Smooth muscle cell (in vitro differentiated cells): ENCODE data around the gene SURF2. TPM values are rescaled to one million over a fixed set of nuclear protein-coding genes. Genes with fewer than 3 reads are reported as not detected.

Experiments
- DNase-seq: peaks from one replicate; lab custom pipeline; 2025; ENCODE audit not compliant: unreplicated experiment; lab: John Stamatoyannopoulos, UW
- H2AFZ ChIP-seq: fragments of 200-600 bp; sonication (generic); 2 replicates; pipeline ENCODE4 v1.6.0; 2016; ENCODE audit warnings: antibody characterized with exemption, low read depth, mild to moderate bottlenecking
- H3F3A ChIP-seq: fragments of 200-600 bp; sonication (generic); 2 replicates; pipeline ENCODE4 v1.6.0; 2017; ENCODE audit warnings: antibody characterized with exemption, low read depth
- H3K27ac ChIP-seq: fragments of 200-600 bp; sonication (generic); 2 replicates; pipeline ENCODE4 v1.5.1; 2016; ENCODE audit warnings: low read depth, mild to moderate bottlenecking
- H3K27me3 ChIP-seq: fragments of 200-600 bp; sonication (generic); 2 replicates; pipeline ENCODE4 v1.6.1; 2016; ENCODE audit warnings: low read depth, mild to moderate bottlenecking
- H3K36me3 ChIP-seq: fragments of 200-600 bp; sonication (generic); 2 replicates; pipeline ENCODE4 v1.5.1; 2016; ENCODE audit warnings: low read depth
- H3K4me1 ChIP-seq: fragments of 200-600 bp; sonication (generic); 2 replicates; pipeline ENCODE4 v1.5.1; 2016; ENCODE audit warnings: low read depth
- H3K4me2 ChIP-seq: fragments of 200-600 bp; sonication (generic); 2 replicates; pipeline ENCODE4 v1.6.0; 2016; ENCODE audit warnings: mild to moderate bottlenecking
- H3K4me3 ChIP-seq: fragments of 200-600 bp; sonication (generic); 2 replicates; pipeline ENCODE4 v1.5.1; 2016; ENCODE audit warnings: mild to moderate bottlenecking
- H3K79me2 ChIP-seq: fragments of 200-600 bp; sonication (generic); 2 replicates; pipeline ENCODE4 v1.6.0; 2016; ENCODE audit warnings: low read depth, mild to moderate bottlenecking
- H3K9ac ChIP-seq: fragments of 200-600 bp; sonication (generic); 2 replicates; pipeline ENCODE4 v1.6.0; 2016; ENCODE audit warnings: low read depth
- H3K9me3 ChIP-seq: fragments of 200-600 bp; sonication (generic); replicated peaks from 2 replicates; pipeline ENCODE4 v1.5.1; 2016; ENCODE audit warnings: low read depth
- H4K20me1 ChIP-seq: fragments of 200-600 bp; sonication (generic); 2 replicates; pipeline ENCODE4 v1.6.0; 2016; ENCODE audit warnings: low read depth
- WGBS: methylation state at CpG from one replicate; pipeline ENCODE4 v1.1.7; 2016; ENCODE audit warnings: low lambda C conversion rate; 5-methylcytosine and 5-hydroxymethylcytosine counted together
- polyA plus RNA-seq: library from polyadenylated mRNA; unstranded; fragments of >200 nt; fragmentation: Nextera tagmentation; extraction: Ambion mirVana; gene quantifications from 2 replicates; pipeline ENCODE4 v1.2.1, GENCODE V29; 2016
- total RNA-seq: library from RNA; depleted of rRNA; stranded (reverse); fragments of >200 nt; gene quantifications from 2 replicates; pipeline ENCODE4 v1.2.3, GENCODE V29; 2014
- TF ChIP-seq, protein P1 (sequence below): fragments of 200-600 bp; sonication (generic); IDR thresholded peaks from 2 replicates; pipeline ENCODE4 v1.5.1; 2017; ENCODE audit warnings: borderline replicate concordance, mild to moderate bottlenecking, antibody characterized with exemption; ENCODE audit not compliant: insufficient read depth, poor library complexity, severe bottlenecking

Gene SURF2
- total and polyA plus RNA-seq, 2 experiments from 2014 or later = 11.4 to 21.4 TPM

DNA sequence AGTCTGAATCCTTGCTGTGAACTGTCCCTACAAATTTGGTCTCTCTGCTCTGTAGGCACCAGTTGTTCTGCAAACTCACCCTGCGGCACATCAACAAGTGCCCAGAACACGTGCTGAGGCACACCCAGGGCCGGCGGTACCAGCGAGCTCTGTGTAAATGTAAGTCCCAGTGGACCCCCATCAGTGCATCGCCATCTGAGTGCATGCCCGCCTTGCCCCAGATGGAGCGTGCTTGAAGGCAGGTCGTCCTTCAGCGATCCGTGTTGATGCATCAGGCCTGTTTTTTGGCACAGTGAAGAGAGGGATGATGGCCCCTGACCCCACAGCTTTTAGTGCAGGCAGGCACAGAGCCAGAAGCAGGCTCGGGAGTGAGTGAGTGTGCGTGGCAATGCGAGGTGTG lies 1.3 kb downstream of the SURF2 start:
- no peaks in the 10 kb centered on the region for H3K9me3 ChIP-seq
- peaks cover 4% of the 10 kb centered on the region for H3K36me3 ChIP-seq
- H3K4me3 ChIP-seq = no peak overlapping the region
- H3K27me3 ChIP-seq = no peaks in the 10 kb centered on the region
- TF ChIP-seq, protein P1, sequence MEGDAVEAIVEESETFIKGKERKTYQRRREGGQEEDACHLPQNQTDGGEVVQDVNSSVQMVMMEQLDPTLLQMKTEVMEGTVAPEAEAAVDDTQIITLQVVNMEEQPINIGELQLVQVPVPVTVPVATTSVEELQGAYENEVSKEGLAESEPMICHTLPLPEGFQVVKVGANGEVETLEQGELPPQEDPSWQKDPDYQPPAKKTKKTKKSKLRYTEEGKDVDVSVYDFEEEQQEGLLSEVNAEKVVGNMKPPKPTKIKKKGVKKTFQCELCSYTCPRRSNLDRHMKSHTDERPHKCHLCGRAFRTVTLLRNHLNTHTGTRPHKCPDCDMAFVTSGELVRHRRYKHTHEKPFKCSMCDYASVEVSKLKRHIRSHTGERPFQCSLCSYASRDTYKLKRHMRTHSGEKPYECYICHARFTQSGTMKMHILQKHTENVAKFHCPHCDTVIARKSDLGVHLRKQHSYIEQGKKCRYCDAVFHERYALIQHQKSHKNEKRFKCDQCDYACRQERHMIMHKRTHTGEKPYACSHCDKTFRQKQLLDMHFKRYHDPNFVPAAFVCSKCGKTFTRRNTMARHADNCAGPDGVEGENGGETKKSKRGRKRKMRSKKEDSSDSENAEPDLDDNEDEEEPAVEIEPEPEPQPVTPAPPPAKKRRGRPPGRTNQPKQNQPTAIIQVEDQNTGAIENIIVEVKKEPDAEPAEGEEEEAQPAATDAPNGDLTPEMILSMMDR = no peak
- H3K79me2 ChIP-seq = peaks cover 23% of the 10 kb centered on the region
- H3K4me1 ChIP-seq = peaks cover 12% of the 10 kb centered on the region
- no peak for DNase-seq
- H3K27ac ChIP-seq = no peak overlapping the region
- no peak overlapping the region for H3K9ac ChIP-seq
- peak overlapping the region; percentile 96 for H3K4me2 ChIP-seq
- H3F3A ChIP-seq = peaks cover 41% of the 10 kb centered on the region
- 95% methylated on average over 14 of the region's 14 CpGs for WGBS
- H2AFZ ChIP-seq = no peak overlapping the region
- peaks cover 65% of the 10 kb centered on the region for H4K20me1 ChIP-seq

DNA sequence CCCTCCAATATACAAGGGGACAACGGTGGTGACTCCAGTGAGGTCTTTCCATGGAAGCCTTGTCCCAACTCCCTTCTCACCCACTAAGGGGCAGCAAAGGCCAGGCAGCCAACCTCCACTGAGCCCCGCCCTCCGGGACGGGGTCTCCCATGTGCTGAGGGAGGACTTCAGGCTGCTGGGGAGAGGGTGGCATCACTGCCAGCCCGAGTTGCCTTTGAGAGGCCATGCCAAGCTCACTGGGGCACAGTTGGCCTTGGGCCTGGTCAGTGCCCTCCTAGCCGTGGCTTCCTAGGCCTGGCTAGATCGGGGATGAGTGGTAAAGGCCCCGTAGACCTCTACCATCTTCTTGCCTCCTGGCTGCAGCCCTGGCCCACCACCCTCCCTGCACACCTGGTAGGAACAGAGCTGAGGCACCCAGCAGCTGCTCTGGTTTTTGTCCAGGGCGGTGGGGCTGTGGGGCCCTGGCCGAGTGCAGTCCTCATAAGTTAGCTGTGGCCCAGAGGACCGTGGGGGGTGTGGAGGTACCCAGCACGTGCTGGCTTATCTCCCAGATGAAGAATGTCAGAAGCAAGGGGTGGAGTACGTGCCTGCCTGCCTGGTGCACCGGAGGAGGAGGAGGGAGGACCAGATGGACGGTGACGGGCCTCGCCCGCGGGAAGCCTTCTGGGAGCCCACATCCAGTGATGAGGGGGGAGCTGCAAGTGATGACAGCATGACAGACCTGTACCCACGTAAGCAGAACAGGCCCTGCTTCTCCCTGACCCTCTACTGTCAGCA lies 3.2 kb downstream of the SURF2 start:
- H4K20me1 ChIP-seq = peaks cover 79% of the 10 kb centered on the region
- WGBS = 81% methylated on average over 20 of the region's 20 CpGs
- no peaks in the 10 kb centered on the region for H3K27me3 ChIP-seq
- H3K4me2 ChIP-seq = no peak overlapping the region
- H3K4me3 ChIP-seq = no peak overlapping the region
- TF ChIP-seq, protein P1 = peak; percentile 15
- DNase-seq = no peak
- peaks cover 31% of the 10 kb centered on the region for H3F3A ChIP-seq
- peaks cover 12% of the 10 kb centered on the region for H3K4me1 ChIP-seq
- H2AFZ ChIP-seq = no peak overlapping the region
- peaks cover 26% of the 10 kb centered on the region for H3K79me2 ChIP-seq
- no peaks in the 10 kb centered on the region for H3K9me3 ChIP-seq
- peaks cover 4% of the 10 kb centered on the region for H3K36me3 ChIP-seq
- H3K27ac ChIP-seq = peak overlapping the region; percentile 55
- no peak overlapping the region for H3K9ac ChIP-seq

DNA sequence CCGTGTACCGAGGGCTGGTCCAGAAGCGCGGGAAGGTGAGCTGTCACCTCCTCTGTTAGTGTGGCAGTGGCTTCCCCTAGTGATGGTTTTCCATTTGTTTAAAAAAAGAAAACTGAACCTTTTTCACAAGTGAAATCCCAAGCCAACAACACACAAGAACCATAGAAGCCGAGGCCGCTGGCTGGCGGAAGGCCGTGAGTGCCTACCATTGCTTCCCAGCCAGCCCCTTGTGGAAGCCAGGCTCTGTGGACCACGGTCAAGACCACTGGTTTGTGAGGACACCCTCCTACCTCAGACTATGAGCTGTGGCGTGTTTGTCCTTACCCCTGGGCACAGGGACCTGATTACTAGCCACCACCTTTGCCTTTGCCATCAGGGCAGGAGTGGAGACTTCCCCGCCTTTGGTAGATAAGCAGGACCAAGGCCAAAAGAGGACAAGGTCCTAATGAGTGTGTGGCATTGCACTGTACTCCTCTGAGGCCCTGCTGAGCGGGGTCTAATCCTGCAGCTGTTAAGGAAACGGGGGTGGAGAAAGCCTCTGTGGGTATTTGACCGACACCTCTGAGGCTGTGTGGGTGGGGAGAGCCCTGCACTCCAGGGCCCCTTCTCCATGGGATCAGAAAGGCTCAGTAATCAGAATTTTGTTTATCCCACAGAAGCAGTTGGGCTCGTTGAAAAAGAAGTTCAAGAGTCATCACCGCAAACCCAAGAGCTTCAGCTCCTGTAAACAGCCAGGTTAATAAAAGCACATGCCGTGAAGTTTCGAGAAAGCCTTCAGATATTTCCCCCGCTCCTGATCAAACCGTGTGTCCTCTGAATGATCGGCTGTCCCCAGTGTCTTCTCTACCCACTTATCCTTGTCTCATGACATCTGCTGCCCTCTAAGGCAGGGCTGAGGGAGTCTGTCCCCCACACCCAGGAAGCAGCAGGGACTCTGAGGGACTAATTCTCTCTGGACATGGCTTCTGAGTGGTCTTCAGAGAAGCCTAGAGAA lies 4.3 kb downstream of the SURF2 start:
- Histone ChIP-seq H3K9me3 (no peaks in the 10 kb centered on the region), H3K79me2 (peaks cover 22% of the 10 kb centered on the region), H3K4me3 (no peak overlapping the region), H3K4me1 (peaks cover 5% of the 10 kb centered on the region), H3K9ac (no peak overlapping the region), H2AFZ (no peak overlapping the region), H3K36me3 (peaks cover 11% of the 10 kb centered on the region), H3K4me2 (no peak overlapping the region), H3K27ac (peak overlapping the region; percentile 55), H3K27me3 (no peaks in the 10 kb centered on the region), H3F3A (peaks cover 40% of the 10 kb centered on the region), H4K20me1 (peaks cover 88% of the 10 kb centered on the region)
- DNase-seq = no peak
- TF ChIP-seq, protein P1 = no peak
- 66% methylated on average over 21 of the region's 21 CpGs for WGBS
